Testis (tissue), 3 donors: ENCODE measurements around the gene BCAS3. TPM values are rescaled to one million over a fixed set of nuclear protein-coding genes. Genes with fewer than 3 reads are reported as not detected.

Experiments used
- DNase-seq: peaks from one replicate; pipeline ENCODE4 v3.0.0-alpha.2; 2019
- H3K27ac ChIP-seq, 2 donors: fragments of 200-600 bp; sonication (generic); one replicate each; pipeline ENCODE4 v1.5.1; 2019
- H3K27me3 ChIP-seq: fragments of 200-600 bp; sonication (generic); one replicate; pipeline ENCODE4 v1.5.1; 2019
- H3K36me3 ChIP-seq: fragments of 200-600 bp; sonication (generic); one replicate; pipeline ENCODE4 v1.5.1; 2017; ENCODE audit warnings: low read depth; ENCODE audit errors: missing control alignments
- H3K4me1 ChIP-seq: fragments of 200-600 bp; sonication (generic); one replicate; pipeline ENCODE4 v1.5.1; 2019
- H3K4me3 ChIP-seq, 2 donors: fragments of 200-600 bp; sonication (generic); one replicate each; pipeline ENCODE4 v1.5.1; 2017 to 2019
- H3K9me3 ChIP-seq: fragments of 200-600 bp; sonication (generic); one replicate; pipeline ENCODE4 v1.5.1; 2017
- CTCF ChIP-seq, 3 experiments: fragments of 450-650 bp in 2 of 3; fragments of 200-600 bp in 1 of 3; sonication (generic) in 1 of 3; IDR thresholded peaks; one replicate each; pipeline ENCODE4 v1.5.1; 2016 to 2019; ENCODE audit warnings: antibody characterized with exemption in 3 of 3, mild to moderate bottlenecking in 2 of 3, moderate library complexity in 1 of 3
- POLR2A ChIP-seq: fragments of 450-650 bp; IDR thresholded peaks from one replicate; pipeline ENCODE4 v1.6.1; 2017; ENCODE audit warnings: antibody characterized with exemption, mild to moderate bottlenecking, moderate library complexity
- WGBS, 2 donors: methylation state at CpG; one replicate each; pipeline ENCODE4 v1.1.5; 2018; 5-methylcytosine and 5-hydroxymethylcytosine counted together
- intact Hi-C: fragments of 100-400 bp; cut with DNase I; formaldehyde crosslinking; loops from one replicate; pipeline ENCODE4 v1.15.1; 2023; ENCODE audit warnings: low total_unique reads
- polyA plus RNA-seq: library from polyadenylated mRNA; stranded (reverse); fragments of 350-450 nt; fragmentation: Illumina TruSeq; extraction: RNeasy Lipid Tissue Mini Kit (QIAGEN cat#74804); gene quantifications from one replicate; pipeline ENCODE4 v1.2.3, GENCODE V29; 2014; ENCODE audit warnings: low read depth, low replicate concordance; ENCODE audit not compliant: insufficient read depth
- total RNA-seq, 2 donors: library from RNA; depleted of rRNA; stranded (reverse); fragments of >200 nt; gene quantifications; one replicate each; pipeline ENCODE4 v1.2.3, GENCODE V29; 2016

BCAS3 gene
- total and polyA plus RNA-seq, 3 donors from 2014 or later = 54.8 to 96.7 (median 73.0) TPM

DNA sequence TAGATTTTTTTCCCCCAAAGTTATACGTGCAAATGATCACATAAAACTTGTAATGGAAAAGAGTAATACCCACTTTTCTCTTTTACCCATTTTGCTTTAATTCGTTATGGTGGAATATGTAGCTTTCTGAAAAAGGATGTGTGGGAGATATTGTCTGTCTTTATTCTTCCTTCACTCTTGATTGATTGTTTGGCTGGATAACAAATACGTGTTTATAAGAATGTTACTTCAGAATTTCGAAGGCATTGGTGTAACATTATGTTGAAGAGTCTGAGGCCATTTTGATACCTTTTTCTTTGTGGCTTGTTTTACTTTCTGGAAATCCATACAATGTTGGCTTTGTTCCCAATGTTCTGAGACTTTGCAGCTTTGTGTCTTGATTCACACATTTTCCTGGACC is 71.4 kb downstream of the BCAS3 start:
- H3K9me3 ChIP-seq = no peaks in the 10 kb centered on the region

DNA sequence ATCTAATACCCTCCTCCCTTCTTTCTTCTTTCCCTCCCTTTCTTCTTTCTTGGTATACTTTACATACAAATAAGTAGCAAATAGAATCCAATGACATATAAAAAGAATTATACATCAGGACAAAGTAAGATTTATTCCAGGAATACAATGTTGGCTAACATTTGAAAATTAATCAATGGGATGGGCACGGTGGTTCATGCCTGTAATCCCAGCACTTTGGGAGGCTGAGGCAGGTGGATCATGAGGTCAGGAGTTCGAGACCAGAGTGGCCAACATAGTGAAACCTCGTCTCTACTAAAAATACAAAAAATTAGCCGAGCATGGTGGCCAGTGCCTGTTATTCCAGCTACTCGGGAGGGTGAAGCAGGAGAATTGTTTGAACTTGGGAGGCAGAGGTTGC is 72.1 kb downstream of the BCAS3 start:
- no peaks in the 10 kb centered on the region for H3K27me3 ChIP-seq
- no peaks in the 10 kb centered on the region for H3K9me3 ChIP-seq
- H3K27ac ChIP-seq = no peak overlapping the region
- 92 to 93% methylated on average over 5 of the region's 5 CpGs for WGBS, 2 donors
- intact Hi-C loops = no loop called here
- no peak overlapping the region for H3K4me3 ChIP-seq
- H3K36me3 ChIP-seq = no peaks in the 10 kb centered on the region
- DNase-seq = no peak
- no peaks in the 10 kb centered on the region for H3K4me1 ChIP-seq
- no peak for TF ChIP-seq CTCF (IDR thresholded peaks at IDR 0.05)
- TF ChIP-seq POLR2A = no peak

More for the DNA sequence above, 71.4 kb downstream of the BCAS3 start:
- 76 to 86% methylated on average over 4 of the region's 4 CpGs for WGBS, 2 donors
- Histone ChIP-seq H3K4me1 (peaks cover 5% of the 10 kb centered on the region), H3K27me3 (no peaks in the 10 kb centered on the region), H3K27ac (no peak overlapping the region), H3K36me3 (no peaks in the 10 kb centered on the region), H3K4me3 (no peak overlapping the region)
- TF ChIP-seq POLR2A (no peak), CTCF (IDR thresholded peaks at IDR 0.05) (no peak)
- intact Hi-C loops = no loop called here
- DNase-seq = no peak

- DNase-seq = no peak
- Histone ChIP-seq H3K9me3 (no peaks in the 10 kb centered on the region), H3K27me3 (no peaks in the 10 kb centered on the region), H3K4me3 (no peak overlapping the region), H3K36me3 (no peaks in the 10 kb centered on the region), H3K27ac (no peak overlapping the region), H3K4me1 (no peaks in the 10 kb centered on the region)
- intact Hi-C loops = no loop called here
- TF ChIP-seq CTCF (IDR thresholded peaks at IDR 0.05) (no peak), POLR2A (no peak)
Observed at GRCh38 chr17:60750640-60751039, 73.0 kb downstream of the BCAS3 start.

- H3K27me3 ChIP-seq = no peaks in the 10 kb centered on the region
- 89 to 97% methylated on average over 1 of the region's 1 CpG for WGBS, 2 donors
- TF ChIP-seq CTCF (IDR thresholded peaks at IDR 0.05) = no peak
- no peak for TF ChIP-seq POLR2A
- no peaks in the 10 kb centered on the region for H3K36me3 ChIP-seq
- H3K9me3 ChIP-seq = no peaks in the 10 kb centered on the region
- intact Hi-C loops = no loop called here
- no peak for DNase-seq
- H3K27ac ChIP-seq = no peak overlapping the region
- H3K4me1 ChIP-seq = no peaks in the 10 kb centered on the region
- H3K4me3 ChIP-seq = no peak overlapping the region
Observed at GRCh38 chr17:60751884-60752283, 74.2 kb downstream of the BCAS3 start.

- intact Hi-C loops = no loop called here
- no peaks in the 10 kb centered on the region for H3K36me3 ChIP-seq
- no peak for DNase-seq
- WGBS, 2 donors = 93 to 98% methylated on average over 8 of the region's 8 CpGs
- no peaks in the 10 kb centered on the region for H3K27me3 ChIP-seq
- H3K4me3 ChIP-seq = no peak overlapping the region
- no peak overlapping the region for H3K27ac ChIP-seq
- H3K4me1 ChIP-seq = no peaks in the 10 kb centered on the region
- TF ChIP-seq CTCF (IDR thresholded peaks at IDR 0.05) (no peak), POLR2A (no peak)
- no peaks in the 10 kb centered on the region for H3K9me3 ChIP-seq
Observed at GRCh38 chr17:60752873-60753577, 75.4 kb downstream of the BCAS3 start.
